Measurements from ENCODE around the gene ATG9B. TPM values are rescaled to one million over a fixed set of nuclear protein-coding genes. Genes with fewer than 3 reads are reported as not detected.

Gene ATG9B
- total RNA-seq, 1 donor from 2014 or later = 0.17 TPM

- Histone ChIP-seq H3K4me3 (no peak overlapping the region), H3K27ac (no peak overlapping the region), H3K36me3 (no peaks in the 10 kb centered on the region), H3K27me3 (no peaks in the 10 kb centered on the region), H3K9me3 (no peaks in the 10 kb centered on the region), H3K4me1 (peaks cover 11% of the 10 kb centered on the region)
- ATAC-seq (no peak), DNase-seq (no peak)
- no peak for TF ChIP-seq CTCF (IDR thresholded peaks at IDR 0.05)
- intact Hi-C loops (cut with DNase I) = no loop called here
Observed at GRCh38 chr7:151025924-151026671, 1.8 kb upstream of the ATG9B start.

GRCh38 chr7:151023232-151023631, 1.1 kb downstream of the ATG9B start:
- Histone ChIP-seq H3K4me3 (no peak overlapping the region), H3K27me3 (peaks cover 21% of the 10 kb centered on the region), H3K4me1 (peaks cover 10% of the 10 kb centered on the region), H3K36me3 (no peaks in the 10 kb centered on the region), H3K27ac (no peak overlapping the region), H3K9me3 (no peaks in the 10 kb centered on the region)
- DNase-seq (no peak), ATAC-seq (no peak)
- TF ChIP-seq CTCF (IDR thresholded peaks at IDR 0.05) = no peak
- intact Hi-C loops (cut with DNase I) = no loop called here

- H3K4me3 ChIP-seq = no peak overlapping the region
- H3K36me3 ChIP-seq = no peaks in the 10 kb centered on the region
- H3K27ac ChIP-seq = no peak overlapping the region
- H3K27me3 ChIP-seq = peaks cover 28% of the 10 kb centered on the region
- peaks cover 17% of the 10 kb centered on the region for H3K4me1 ChIP-seq
- TF ChIP-seq CTCF (IDR thresholded peaks at IDR 0.05) = no peak
- DNase-seq (no peak), ATAC-seq (no peak)
- intact Hi-C loops (cut with DNase I) = no loop called here
- H3K9me3 ChIP-seq = no peaks in the 10 kb centered on the region
Observed at GRCh38 chr7:151020231-151020630, 4.1 kb downstream of the ATG9B start.

GRCh38 chr7:151019130-151019447, 5.2 kb downstream of the ATG9B start:
- TF ChIP-seq CTCF (IDR thresholded peaks at IDR 0.05) = no peak
- intact Hi-C loops (cut with DNase I) = no loop called here
- no peak for ATAC-seq

GRCh38 chr7:151018421-151019129, 5.7 kb downstream of the ATG9B start:
- Histone ChIP-seq H3K4me3 (peak overlapping the region; percentile 26), H3K9me3 (no peaks in the 10 kb centered on the region), H3K27ac (no peak overlapping the region), H3K36me3 (no peaks in the 10 kb centered on the region), H3K4me1 (peaks cover 17% of the 10 kb centered on the region), H3K27me3 (peaks cover 30% of the 10 kb centered on the region)
- DNase-seq (no peak), ATAC-seq (peak; percentile 34)
- intact Hi-C loops (cut with DNase I) = no loop called here
- no peak for TF ChIP-seq CTCF (IDR thresholded peaks at IDR 0.05)

More at GRCh38 chr7:151019130-151019447, 5.2 kb downstream of the ATG9B start:
- Histone ChIP-seq H3K4me1 (peaks cover 17% of the 10 kb centered on the region), H3K36me3 (no peaks in the 10 kb centered on the region), H3K9me3 (no peaks in the 10 kb centered on the region), H3K27ac (no peak overlapping the region), H3K27me3 (peaks cover 28% of the 10 kb centered on the region), H3K4me3 (peak overlapping the region; percentile 26)
- no peak for DNase-seq
